NT2/D1 (cell line): ENCODE results near the gene LRRC27.
"Not testable (repeated sequence)": the region's sequence is repeated elsewhere in the genome, so short reads cannot be mapped to it uniquely, and the experiment has no call there.

ENCODE experiments used
- DNase-seq: peaks from one replicate; pipeline ENCODE4 v3.0.0-alpha.2; 2011; ENCODE audit warnings: low read depth, low spot score
- H3K27me3 ChIP-seq: 2 replicates; pipeline ENCODE4 v1.6.0; 2011; ENCODE audit warnings: mild to moderate bottlenecking; ENCODE audit not compliant: insufficient read length, insufficient read depth
- H3K36me3 ChIP-seq: 2 replicates; pipeline ENCODE4 v1.6.1; 2011; ENCODE audit warnings: mild to moderate bottlenecking, low read length, mixed read lengths; ENCODE audit not compliant: insufficient read depth, insufficient read length
- H3K4me1 ChIP-seq: 2 replicates; pipeline ENCODE4 v1.5.1; 2011; ENCODE audit not compliant: insufficient read depth, insufficient read length
- H3K4me3 ChIP-seq: 2 replicates; pipeline ENCODE4 v1.5.1; 2011; ENCODE audit warnings: low read depth; ENCODE audit not compliant: insufficient read length
- H3K9ac ChIP-seq: 2 replicates; pipeline ENCODE4 v1.6.0; 2011; ENCODE audit warnings: low read depth; ENCODE audit not compliant: insufficient read length
- H3K9me3 ChIP-seq: 2 replicates; pipeline ENCODE4 v1.5.1; 2011; ENCODE audit warnings: mild to moderate bottlenecking, low read length; ENCODE audit not compliant: insufficient read depth
- SUZ12 ChIP-seq: IDR thresholded peaks from 2 replicates; pipeline ENCODE4 v1.6.1; 2011; ENCODE audit not compliant: insufficient read length, insufficient read depth; ENCODE audit errors: extremely low read depth
- YY1 ChIP-seq: IDR thresholded peaks from 2 replicates; pipeline ENCODE4 v1.6.1; 2011; ENCODE audit not compliant: insufficient read length, insufficient read depth
- ZNF274 ChIP-seq: IDR thresholded peaks from 2 replicates; pipeline ENCODE4 v1.6.1; 2011; ENCODE audit warnings: mild to moderate bottlenecking, low read depth, low read length

LRRC27 gene

DNA sequence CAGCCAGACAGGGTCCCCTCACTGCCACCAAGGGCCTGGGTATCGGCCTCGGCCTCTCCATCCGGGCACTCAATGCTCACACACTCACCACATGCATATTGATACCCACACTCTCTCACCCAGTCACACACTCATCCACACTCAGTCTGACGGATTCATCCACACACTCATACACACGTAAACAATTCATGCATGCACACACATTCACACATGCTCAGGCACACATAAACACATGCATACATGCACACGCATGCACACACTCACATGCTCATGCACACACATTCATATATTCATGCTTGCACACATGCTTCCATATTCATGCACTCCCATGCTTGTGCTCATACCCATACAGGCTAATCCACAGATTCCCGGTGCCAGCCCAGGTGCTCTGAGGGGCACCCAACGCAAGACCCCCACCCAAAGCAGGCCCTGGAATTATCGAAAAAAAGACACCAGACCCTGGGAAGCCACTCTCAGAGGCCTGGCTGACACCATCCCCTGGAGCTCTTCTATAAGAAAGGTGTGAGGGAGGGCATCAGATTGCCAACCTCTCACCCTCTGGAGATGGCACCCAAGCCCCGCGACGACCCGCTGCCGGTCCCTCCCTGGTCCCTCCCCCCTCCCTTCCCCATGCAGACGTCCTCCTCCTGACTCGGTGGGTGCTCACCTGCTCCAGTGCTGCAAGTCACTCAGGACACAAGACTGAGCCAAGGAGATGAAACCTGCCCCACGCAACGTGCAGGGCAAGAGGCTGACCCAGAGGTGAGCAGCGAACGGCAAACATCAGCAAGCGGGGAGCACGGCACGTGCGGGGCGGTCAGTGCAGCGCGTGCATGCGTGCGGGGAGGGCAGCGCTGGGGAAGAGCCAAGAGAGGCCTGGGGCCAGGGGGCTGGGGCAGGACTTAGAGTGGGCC, 39.4 kb upstream of the LRRC27 start:
- H3K27me3 ChIP-seq, result no peaks in the 10 kb centered on the region
- H3K9ac ChIP-seq, result peak overlapping the region; percentile 32
- TF ChIP-seq YY1, result no peak
- TF ChIP-seq SUZ12, result no peak
- no peak for TF ChIP-seq ZNF274
- no peaks in the 10 kb centered on the region for H3K9me3 ChIP-seq
- no peak overlapping the region for H3K4me3 ChIP-seq
- no peaks in the 10 kb centered on the region for H3K36me3 ChIP-seq
- peaks cover 16% of the 10 kb centered on the region for H3K4me1 ChIP-seq
- DNase-seq, result no peak

DNA sequence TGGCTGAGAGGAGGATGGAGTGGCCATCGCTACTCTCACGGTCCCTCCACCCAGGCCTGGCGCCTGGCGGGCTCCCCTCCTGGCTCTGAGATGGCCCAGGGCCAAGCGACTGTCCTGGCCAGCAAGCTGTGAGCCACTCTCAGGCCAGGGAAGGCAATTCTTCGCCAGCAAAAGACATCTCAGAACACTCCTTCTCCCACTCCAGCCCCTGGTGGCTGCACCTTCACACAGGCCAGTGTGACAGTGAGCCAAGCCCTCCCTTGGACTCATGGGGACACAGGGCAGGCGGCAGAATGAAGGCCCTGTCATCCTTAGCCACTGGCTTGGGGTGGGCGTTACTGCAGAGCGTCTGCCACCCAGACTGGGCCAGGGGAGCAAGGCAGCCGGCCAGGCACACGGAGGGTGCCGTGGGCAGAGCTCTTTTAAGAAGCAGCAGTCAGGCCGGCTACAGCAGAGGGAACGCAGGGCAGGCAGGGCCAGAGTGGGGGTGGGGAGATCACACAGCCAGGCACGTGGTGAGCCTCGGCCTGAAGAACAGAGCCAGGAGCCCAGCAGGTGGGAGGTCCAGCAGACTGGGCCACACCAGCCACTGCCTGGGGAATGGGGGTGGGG, 38.7 kb upstream of the LRRC27 start:
- Histone ChIP-seq H3K36me3 (no peaks in the 10 kb centered on the region), H3K9me3 (no peaks in the 10 kb centered on the region), H3K4me1 (peaks cover 16% of the 10 kb centered on the region), H3K27me3 (no peaks in the 10 kb centered on the region), H3K9ac (peak overlapping the region; percentile 42), H3K4me3 (no peak overlapping the region)
- TF ChIP-seq ZNF274, result no peak
- no peak for DNase-seq

GRCh38 chr10:132293813-132294520, 38.0 kb upstream of the LRRC27 start:
- no peak overlapping the region for H3K4me3 ChIP-seq
- peaks cover 16% of the 10 kb centered on the region for H3K4me1 ChIP-seq
- no peak for DNase-seq
- H3K36me3 ChIP-seq, result no peaks in the 10 kb centered on the region
- H3K9me3 ChIP-seq, result no peaks in the 10 kb centered on the region
- no peak overlapping the region for H3K9ac ChIP-seq
- TF ChIP-seq SUZ12 (no peak), YY1 (no peak), ZNF274 (no peak)
- no peaks in the 10 kb centered on the region for H3K27me3 ChIP-seq

GRCh38 chr10:132294561-132295318, 37.3 kb upstream of the LRRC27 start:
- no peak for TF ChIP-seq YY1
- TF ChIP-seq SUZ12, result no peak
- TF ChIP-seq ZNF274, result no peak
- Histone ChIP-seq H3K27me3 (no peaks in the 10 kb centered on the region), H3K36me3 (no peaks in the 10 kb centered on the region), H3K9ac (no peak overlapping the region), H3K9me3 (no peaks in the 10 kb centered on the region), H3K4me3 (no peak overlapping the region), H3K4me1 (peaks cover 16% of the 10 kb centered on the region)
- DNase-seq, result no peak

GRCh38 chr10:132295481-132295880, 36.5 kb upstream of the LRRC27 start:
- H3K9me3 ChIP-seq, H3K9ac ChIP-seq, DNase-seq, H3K4me3 ChIP-seq, H3K27me3 ChIP-seq, H3K36me3 ChIP-seq: not testable (repeated sequence)
- peaks cover 16% of the 10 kb centered on the region for H3K4me1 ChIP-seq

DNA sequence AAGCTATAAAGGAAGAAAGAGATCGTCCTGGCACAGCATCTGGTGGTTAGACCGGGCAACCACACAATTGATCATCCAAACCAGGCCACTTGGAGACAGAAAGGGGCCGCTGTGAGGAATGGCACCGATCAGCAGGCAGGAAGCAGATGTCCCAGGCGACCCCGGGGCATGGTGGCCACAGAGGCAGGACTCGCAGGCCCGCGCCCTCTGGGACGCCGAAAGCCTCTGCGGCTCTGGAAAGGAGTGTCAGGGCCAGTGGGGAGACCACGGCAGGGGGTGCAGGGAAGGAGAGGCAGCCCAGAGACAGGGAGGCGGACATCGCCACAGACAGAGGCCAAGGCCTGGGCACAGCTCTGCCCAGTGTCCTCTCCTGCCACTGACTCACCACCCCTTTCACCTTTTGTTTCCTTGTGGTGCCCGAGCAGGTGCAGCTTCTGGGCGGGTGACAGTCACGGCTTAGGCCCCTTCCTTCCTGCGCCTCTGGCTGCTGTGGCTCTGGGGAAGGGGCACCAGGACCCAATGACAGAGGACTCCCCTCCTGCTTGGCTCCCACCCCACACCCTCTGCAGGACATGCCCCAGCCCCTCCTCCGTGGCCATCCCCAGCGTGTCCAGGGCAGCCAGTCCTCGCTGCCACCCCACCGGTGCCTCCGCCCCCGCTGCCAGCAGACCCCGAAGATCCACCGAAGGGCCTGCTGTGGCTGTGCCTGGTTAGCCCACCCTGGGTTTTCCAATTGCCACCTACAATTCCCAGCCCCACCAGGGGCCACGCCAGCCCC, 35.1 kb upstream of the LRRC27 start:
- DNase-seq, result no peak
- Histone ChIP-seq H3K27me3 (no peaks in the 10 kb centered on the region), H3K4me1 (peaks cover 25% of the 10 kb centered on the region), H3K9ac (peak overlapping the region; percentile 10), H3K9me3 (no peaks in the 10 kb centered on the region), H3K4me3 (no peak overlapping the region), H3K36me3 (no peaks in the 10 kb centered on the region)
- TF ChIP-seq ZNF274 (no peak), YY1 (no peak), SUZ12 (no peak)
